ENCODE measurements around the gene HERC2. TPM values are rescaled to one million over a fixed set of nuclear protein-coding genes. Genes with fewer than 3 reads are reported as not detected.
"Not testable (repeated sequence)": the region's sequence is repeated elsewhere in the genome, so short reads cannot be mapped to it uniquely, and the experiment has no call there.

The HERC2 gene
- total RNA-seq, 2 donors from 2014 or later, result 36.7 to 42.9 TPM

DNA sequence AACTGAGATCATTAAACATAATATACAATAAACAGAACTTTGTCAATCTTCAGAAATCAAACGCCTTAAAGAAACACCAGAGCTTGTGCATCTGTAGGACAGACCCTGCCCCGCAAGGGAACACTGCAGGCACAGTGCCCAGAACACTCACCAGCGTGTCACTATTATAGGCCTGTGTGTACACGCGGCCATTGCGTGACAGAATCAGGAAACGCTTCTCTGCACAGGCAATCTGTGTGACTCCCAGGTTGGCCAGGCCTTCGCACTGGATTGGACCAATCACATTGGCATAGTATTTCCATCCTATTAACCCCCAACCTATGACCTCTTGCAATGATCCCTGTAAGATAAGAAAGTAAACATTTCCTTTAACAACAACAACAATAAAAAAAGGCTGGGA is 52.9 kb downstream of the HERC2 start:
- Mint-ChIP-seq H3K27me3 (ENCODE audit: low read depth) (no peaks in the 10 kb centered on the region), H3K9me3 (no peaks in the 10 kb centered on the region), H3K27ac (no peak overlapping the region), H3K4me3 (no peak overlapping the region), H3K4me1 (ENCODE audit: low read depth) (no peaks in the 10 kb centered on the region), H3K36me3 (ENCODE audit: insufficient read depth in 2 of 2) (peaks cover 4 to 21% of the 10 kb centered on the region in 2 donors)
- ATAC-seq (replicated peaks in 1 of 2) (no peak), DNase-seq (no peak)

DNA sequence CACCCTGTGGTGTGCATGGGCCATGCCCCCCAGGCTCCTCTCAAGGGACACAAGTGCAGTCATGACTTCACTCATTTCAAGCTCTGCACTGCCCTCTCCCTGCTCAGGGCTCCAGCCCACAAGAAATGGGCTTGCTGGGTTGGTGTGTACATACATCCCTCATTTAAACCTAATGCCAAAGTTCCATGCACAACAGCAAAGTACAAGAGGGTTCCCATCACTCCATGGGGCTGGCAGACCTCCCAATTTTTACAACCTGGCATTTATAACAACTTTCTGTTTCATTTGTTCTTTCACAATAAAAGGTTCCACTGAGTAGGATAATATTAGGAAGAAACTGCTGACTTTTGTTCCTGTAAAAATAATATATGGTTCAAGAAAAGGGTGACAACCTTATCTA is 54.3 kb downstream of the HERC2 start:
- Mint-ChIP-seq H3K4me1 (ENCODE audit: low read depth) (no peaks in the 10 kb centered on the region), H3K27ac (no peak overlapping the region), H3K27me3 (ENCODE audit: low read depth) (no peaks in the 10 kb centered on the region), H3K9me3 (no peaks in the 10 kb centered on the region), H3K36me3 (ENCODE audit: insufficient read depth in 2 of 2) (peaks cover 4 to 22% of the 10 kb centered on the region in 2 donors), H3K4me3 (no peak overlapping the region)
- DNase-seq (no peak), ATAC-seq (replicated peaks in 1 of 2) (no peak)

DNA sequence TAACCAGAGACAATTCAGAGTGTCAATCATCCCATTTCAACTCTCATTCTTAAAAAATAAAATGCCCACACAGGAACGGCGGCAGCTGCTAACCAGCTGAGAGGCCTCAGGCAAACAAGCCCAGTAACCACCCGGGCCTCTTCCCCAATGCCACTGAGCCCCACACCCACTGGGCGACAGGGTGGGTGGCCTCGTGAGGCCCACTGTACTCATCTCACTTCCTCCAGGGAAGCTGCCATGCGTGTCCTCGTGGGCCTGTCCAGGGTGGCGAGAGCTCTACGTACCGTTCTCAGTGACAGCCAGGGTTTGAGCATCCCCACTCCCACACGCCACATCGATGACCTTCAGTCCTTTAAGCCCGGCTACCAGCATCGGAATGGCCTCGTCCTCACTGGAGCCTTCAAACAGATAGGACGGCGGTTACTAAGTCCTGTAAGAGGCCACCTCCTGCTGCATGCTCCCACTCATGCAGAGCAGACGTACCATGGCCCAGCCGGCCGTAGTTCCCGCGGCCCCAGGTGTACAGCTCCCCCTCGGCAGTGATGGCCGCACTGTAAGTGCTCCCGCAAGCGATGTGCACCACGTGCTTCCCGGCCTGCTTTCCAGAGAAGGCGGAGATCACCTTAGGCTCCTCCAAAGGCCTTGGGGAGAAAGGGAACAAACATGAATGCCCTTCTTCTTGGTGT is 56.5 kb downstream of the HERC2 start:
- Mint-ChIP-seq H3K36me3 (ENCODE audit: insufficient read depth in 2 of 2) (peaks cover 4 to 28% of the 10 kb centered on the region in 2 donors), H3K4me1 (ENCODE audit: low read depth) (no peaks in the 10 kb centered on the region), H3K27ac (no peak overlapping the region), H3K27me3 (ENCODE audit: low read depth) (no peaks in the 10 kb centered on the region), H3K9me3 (no peaks in the 10 kb centered on the region), H3K4me3 (no peak overlapping the region)
- no peak for ATAC-seq (replicated peaks in 1 of 2)
- no peak for DNase-seq

DNA sequence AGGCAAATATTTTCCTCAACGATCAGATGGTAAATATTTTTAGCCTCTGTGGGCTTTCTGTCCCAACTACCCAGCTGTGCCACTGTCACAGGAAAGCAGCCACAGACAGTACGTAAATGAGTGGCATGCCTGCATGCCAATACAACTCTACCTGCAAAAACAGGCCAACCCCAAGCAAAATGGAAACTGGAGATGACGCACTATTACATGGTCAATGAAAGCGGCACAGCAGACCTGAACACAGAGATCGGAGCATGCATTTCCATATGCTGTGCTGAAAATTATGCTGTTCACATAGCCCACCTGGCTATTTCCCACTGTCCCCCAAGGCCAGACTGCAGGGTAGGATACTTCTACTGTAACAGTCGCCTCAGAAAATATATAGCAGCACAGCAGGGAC is 57.8 kb downstream of the HERC2 start:
- DNase-seq, result no peak
- ATAC-seq (replicated peaks in 1 of 2), result no peak
- H3K4me3 Mint-ChIP-seq, result no peak overlapping the region
- H3K4me1 Mint-ChIP-seq (ENCODE audit: low read depth), result no peaks in the 10 kb centered on the region
- no peak overlapping the region for H3K27ac Mint-ChIP-seq
- H3K9me3 Mint-ChIP-seq, result no peaks in the 10 kb centered on the region
- H3K36me3 Mint-ChIP-seq (ENCODE audit: insufficient read depth in 2 of 2), result peaks cover 4 to 26% of the 10 kb centered on the region in 2 donors
- no peaks in the 10 kb centered on the region for H3K27me3 Mint-ChIP-seq (ENCODE audit: low read depth)

DNA sequence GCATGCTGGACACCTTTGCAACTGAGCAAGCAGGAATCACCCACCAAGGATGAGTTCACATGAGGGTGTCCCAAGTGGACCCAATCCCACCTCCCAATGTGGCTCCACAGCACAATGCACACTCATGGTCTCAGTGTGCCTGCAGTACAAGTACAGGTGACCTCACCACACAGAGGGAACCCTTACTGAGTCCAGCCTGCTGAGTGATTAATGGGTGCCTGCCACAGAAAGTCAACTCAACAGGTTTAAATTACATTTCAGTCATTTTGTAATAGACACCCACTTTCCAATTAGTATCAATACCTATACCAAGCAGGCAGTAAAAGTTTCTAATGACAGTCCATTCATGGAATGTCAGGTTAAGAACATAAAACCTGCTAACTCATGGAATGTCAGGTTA is 59.5 kb downstream of the HERC2 start:
- H3K36me3 Mint-ChIP-seq (ENCODE audit: insufficient read depth in 2 of 2), result peaks cover 5 to 18% of the 10 kb centered on the region in 2 donors
- no peak for DNase-seq
- H3K4me3 Mint-ChIP-seq, result no peak overlapping the region
- H3K9me3 Mint-ChIP-seq, result no peaks in the 10 kb centered on the region
- no peaks in the 10 kb centered on the region for H3K27me3 Mint-ChIP-seq (ENCODE audit: low read depth)
- H3K4me1 Mint-ChIP-seq (ENCODE audit: low read depth), result no peaks in the 10 kb centered on the region
- no peak for ATAC-seq (replicated peaks in 1 of 2)
- no peak overlapping the region for H3K27ac Mint-ChIP-seq

DNA sequence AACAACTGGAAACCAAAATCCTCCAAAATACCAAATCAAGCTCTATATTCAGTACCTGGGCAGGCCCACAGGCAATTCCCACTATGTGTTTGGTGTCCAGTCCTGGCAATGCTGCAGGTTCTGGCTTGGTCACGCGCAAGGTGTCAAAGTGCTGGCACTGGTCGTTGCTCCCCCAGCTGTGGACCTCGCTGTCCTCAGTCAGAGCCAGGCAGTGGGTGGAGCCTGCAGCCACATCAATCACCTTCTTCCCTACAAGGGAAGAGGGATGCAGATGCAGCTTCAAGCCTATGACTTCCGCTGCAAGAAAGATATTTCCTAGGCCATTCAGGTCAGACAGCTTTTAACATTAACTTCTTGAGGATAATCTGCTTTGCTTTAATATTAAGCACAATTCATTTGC is 61.3 kb downstream of the HERC2 start:
- H3K4me3 Mint-ChIP-seq, result no peak overlapping the region
- ATAC-seq (replicated peaks in 1 of 2) (no peak), DNase-seq (no peak)
- no peaks in the 10 kb centered on the region for H3K4me1 Mint-ChIP-seq (ENCODE audit: low read depth)
- H3K27me3 Mint-ChIP-seq (ENCODE audit: low read depth), result no peaks in the 10 kb centered on the region
- no peaks in the 10 kb centered on the region for H3K9me3 Mint-ChIP-seq
- H3K36me3 Mint-ChIP-seq (ENCODE audit: insufficient read depth in 2 of 2), result peaks cover 6 to 17% of the 10 kb centered on the region in 2 donors
- no peak overlapping the region for H3K27ac Mint-ChIP-seq

DNA sequence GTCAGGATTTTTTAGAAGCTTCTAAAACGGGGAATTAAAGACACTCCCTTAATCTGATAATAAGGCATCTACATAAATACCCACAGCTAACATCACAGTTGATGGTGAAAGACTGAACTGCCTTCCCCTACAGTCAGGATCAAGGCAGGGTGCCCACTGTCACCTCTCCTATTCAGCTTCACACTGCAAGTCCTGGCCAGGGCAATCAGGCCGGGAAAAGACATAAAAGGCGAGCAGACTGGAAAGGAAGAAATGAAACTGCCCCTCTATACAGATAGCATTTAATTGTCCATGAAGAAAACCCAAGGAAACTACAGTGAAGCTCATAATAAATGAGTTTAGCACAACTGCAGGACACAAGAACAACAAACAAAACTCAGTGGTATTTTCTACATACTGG is 61.7 kb downstream of the HERC2 start:
- Mint-ChIP-seq H3K4me1 (ENCODE audit: low read depth) (no peaks in the 10 kb centered on the region), H3K4me3 (no peak overlapping the region), H3K27ac (no peak overlapping the region), H3K9me3 (no peaks in the 10 kb centered on the region), H3K27me3 (ENCODE audit: low read depth) (no peaks in the 10 kb centered on the region), H3K36me3 (ENCODE audit: insufficient read depth in 2 of 2) (peaks cover 6 to 18% of the 10 kb centered on the region in 2 donors)
- no peak for DNase-seq
- ATAC-seq (replicated peaks in 1 of 2), result no peak

DNA sequence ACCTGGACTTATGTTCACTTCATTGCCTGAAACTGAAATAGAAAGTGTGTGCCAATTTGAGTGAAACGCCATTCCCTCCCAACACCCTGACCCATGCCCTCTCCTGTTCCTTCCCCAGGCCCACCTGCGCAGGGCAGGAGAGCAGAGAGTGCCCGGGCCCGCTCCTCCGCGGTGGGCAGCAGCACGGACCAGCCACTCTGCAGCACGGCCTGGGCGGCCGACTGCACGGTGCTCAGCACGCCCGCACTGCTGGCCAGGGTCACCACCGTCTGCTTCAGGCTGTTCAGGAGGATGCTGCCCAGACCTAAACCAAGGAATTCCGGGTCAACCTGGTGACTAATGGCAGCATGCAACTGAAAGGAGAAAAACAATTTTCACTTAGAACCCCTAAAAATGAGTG is 66.0 kb downstream of the HERC2 start:
- H3K4me1 Mint-ChIP-seq (ENCODE audit: low read depth), result no peaks in the 10 kb centered on the region
- H3K27me3 Mint-ChIP-seq (ENCODE audit: low read depth), result no peaks in the 10 kb centered on the region
- no peak for DNase-seq
- no peak overlapping the region for H3K4me3 Mint-ChIP-seq
- peaks cover 5 to 24% of the 10 kb centered on the region in 2 donors for H3K36me3 Mint-ChIP-seq (ENCODE audit: insufficient read depth in 2 of 2)
- H3K27ac Mint-ChIP-seq, result no peak overlapping the region
- no peaks in the 10 kb centered on the region for H3K9me3 Mint-ChIP-seq
- no peak for ATAC-seq (replicated peaks in 1 of 2)

DNA sequence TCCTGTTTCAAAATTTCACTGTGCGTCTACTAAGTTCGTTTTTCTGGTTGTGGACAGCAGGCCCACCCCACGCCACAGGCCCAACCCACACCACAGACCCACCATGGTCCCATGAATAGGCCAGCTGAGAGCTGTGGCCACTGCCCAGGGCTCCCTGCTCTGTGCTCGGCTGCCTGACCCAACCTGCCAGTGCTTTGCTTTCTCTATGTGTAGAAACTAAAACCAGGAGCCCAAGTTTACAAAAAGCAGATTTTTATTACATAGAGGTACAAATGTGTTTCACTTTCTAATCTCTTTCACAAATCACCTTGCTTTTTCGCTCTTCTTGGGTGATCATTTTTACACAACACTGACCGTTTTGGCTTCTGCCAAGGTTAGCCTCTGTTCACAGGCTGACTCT is 69.1 kb downstream of the HERC2 start:
- H3K27me3 Mint-ChIP-seq (ENCODE audit: low read depth), result no peaks in the 10 kb centered on the region
- DNase-seq, result no peak
- peaks cover 0 to 5% of the 10 kb centered on the region in 2 donors for H3K9me3 Mint-ChIP-seq
- H3K4me1 Mint-ChIP-seq (ENCODE audit: low read depth), result no peaks in the 10 kb centered on the region
- H3K27ac Mint-ChIP-seq, result no peak overlapping the region
- H3K36me3 Mint-ChIP-seq (ENCODE audit: insufficient read depth in 2 of 2), result peaks cover 8 to 33% of the 10 kb centered on the region in 2 donors
- ATAC-seq (replicated peaks in 1 of 2), result no peak
- H3K4me3 Mint-ChIP-seq, result no peak overlapping the region

DNA sequence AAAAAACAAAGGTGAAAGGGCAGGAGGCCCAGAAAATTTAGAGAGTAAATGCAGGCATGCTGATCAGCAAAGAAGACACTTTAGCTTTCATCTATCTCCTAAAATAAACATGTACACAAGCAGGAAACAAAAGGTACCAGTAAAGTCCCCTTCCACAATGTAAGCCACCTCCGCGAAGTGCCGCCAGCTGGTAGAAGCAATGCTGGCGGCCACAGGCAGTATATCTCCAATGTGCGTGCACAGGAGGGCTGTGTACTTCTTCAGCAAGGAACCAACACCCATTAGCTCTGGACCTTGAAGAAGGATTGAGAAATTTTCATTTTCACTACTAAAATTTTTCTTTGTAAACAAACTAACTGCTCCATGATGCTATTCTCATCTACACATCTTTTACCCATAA is 75.4 kb downstream of the HERC2 start:
- no peaks in the 10 kb centered on the region for H3K27me3 Mint-ChIP-seq (ENCODE audit: low read depth)
- DNase-seq (no peak), ATAC-seq (replicated peaks in 1 of 2) (no peak)
- no peak overlapping the region for H3K27ac Mint-ChIP-seq
- peaks cover 14 to 45% of the 10 kb centered on the region in 2 donors for H3K36me3 Mint-ChIP-seq (ENCODE audit: insufficient read depth in 2 of 2)
- no peaks in the 10 kb centered on the region for H3K4me1 Mint-ChIP-seq (ENCODE audit: low read depth)
- H3K4me3 Mint-ChIP-seq, result no peak overlapping the region
- H3K9me3 Mint-ChIP-seq, result peaks cover 0 to 5% of the 10 kb centered on the region in 2 donors

DNA sequence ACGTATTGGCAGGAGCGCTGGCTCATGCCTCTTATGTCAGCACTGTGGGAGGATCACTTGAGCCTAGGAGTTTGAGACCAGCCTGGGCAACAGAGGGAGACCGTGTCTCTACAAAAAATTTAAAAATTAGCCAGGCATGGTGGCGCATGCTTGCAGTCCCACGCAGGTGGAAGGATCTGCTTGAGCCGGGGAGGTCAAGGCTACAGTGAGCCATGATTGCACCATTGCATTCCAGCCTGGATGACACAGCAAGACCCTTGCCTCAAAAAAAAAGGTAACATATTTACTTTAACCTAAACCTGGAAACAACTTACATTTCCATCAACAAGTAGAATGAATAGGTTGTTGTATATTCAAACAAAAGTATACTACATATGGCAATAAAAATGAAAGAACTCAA is 78.1 kb downstream of the HERC2 start:
- DNase-seq (no peak), ATAC-seq (replicated peaks in 1 of 2) (no peak)
- Mint-ChIP-seq H3K9me3 (no peaks in the 10 kb centered on the region), H3K4me3 (no peak overlapping the region), H3K27ac (no peak overlapping the region), H3K27me3 (ENCODE audit: low read depth) (no peaks in the 10 kb centered on the region), H3K4me1 (ENCODE audit: low read depth) (no peaks in the 10 kb centered on the region), H3K36me3 (ENCODE audit: insufficient read depth in 2 of 2) (peaks cover 11 to 44% of the 10 kb centered on the region in 2 donors)

DNA sequence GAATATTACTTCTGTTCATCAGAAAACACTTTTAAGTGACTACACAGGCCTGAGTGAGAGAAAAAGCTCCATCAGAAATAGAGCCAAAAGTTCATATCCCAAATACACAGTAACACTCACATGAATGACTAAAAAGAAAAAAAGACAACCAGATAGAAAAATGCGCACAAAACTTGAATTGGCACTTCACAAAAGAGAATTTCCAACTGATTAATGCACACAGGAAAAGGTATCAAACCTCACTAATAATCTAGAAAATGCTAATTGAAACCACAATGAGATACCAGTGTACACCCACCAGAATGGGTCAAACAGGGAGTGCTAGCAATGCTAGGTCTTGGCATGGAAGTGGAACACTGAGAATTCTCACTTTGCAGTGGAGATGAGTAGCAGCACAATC is 78.6 kb downstream of the HERC2 start:
- H3K9me3 Mint-ChIP-seq, result no peaks in the 10 kb centered on the region
- no peaks in the 10 kb centered on the region for H3K4me1 Mint-ChIP-seq (ENCODE audit: low read depth)
- peaks cover 11 to 42% of the 10 kb centered on the region in 2 donors for H3K36me3 Mint-ChIP-seq (ENCODE audit: insufficient read depth in 2 of 2)
- DNase-seq (no peak), ATAC-seq (replicated peaks in 1 of 2) (no peak)
- no peaks in the 10 kb centered on the region for H3K27me3 Mint-ChIP-seq (ENCODE audit: low read depth)
- no peak overlapping the region for H3K4me3 Mint-ChIP-seq
- no peak overlapping the region for H3K27ac Mint-ChIP-seq

DNA sequence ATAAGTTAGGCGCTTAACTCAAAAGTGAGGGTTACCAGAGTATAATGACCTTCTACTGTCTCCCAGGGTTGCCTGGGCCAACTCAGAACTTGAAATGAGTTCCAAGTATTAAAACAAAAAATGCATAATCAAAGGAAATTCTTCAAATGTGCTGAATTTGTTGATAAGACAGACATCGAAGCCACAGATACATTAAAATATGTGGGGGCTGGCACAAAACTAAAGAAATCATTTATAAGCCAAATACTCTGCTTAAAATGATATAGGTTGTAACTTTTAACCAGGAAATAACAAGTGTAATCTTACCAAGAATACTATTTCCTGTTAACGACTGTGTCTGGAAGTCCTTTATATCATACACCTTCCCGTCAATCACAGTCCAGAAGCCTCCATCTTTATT is 83.7 kb downstream of the HERC2 start:
- not testable (repeated sequence) for H3K4me3 Mint-ChIP-seq; DNase-seq; H3K4me1 Mint-ChIP-seq (ENCODE audit: low read depth); H3K27me3 Mint-ChIP-seq (ENCODE audit: low read depth); H3K9me3 Mint-ChIP-seq; ATAC-seq (replicated peaks in 1 of 2)
- Mint-ChIP-seq H3K36me3 (ENCODE audit: insufficient read depth in 2 of 2) (peaks cover 4 to 21% of the 10 kb centered on the region in 2 donors), H3K27ac (peak overlapping the region; percentile 70)

DNA sequence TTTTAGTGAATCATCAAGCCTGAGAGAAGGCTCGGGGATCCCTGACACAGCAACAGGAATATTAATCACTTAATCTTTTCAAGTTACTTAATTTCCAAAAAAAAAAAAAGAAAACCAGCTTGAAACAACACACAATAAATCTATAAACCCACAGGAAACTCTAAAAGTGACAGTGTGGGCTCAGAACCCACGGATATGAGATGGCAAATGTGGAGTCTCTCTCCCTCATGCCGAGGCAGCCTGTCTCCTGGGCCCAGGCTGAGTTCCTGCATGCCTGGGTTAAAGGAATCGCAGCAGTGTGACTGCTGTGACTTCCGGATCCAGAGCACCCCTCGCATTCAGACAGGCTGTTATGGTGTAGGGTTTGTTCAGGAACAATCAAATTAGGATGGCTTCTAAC is 90.2 kb downstream of the HERC2 start:
- not testable (repeated sequence) for H3K4me3 Mint-ChIP-seq; H3K27me3 Mint-ChIP-seq (ENCODE audit: low read depth); H3K9me3 Mint-ChIP-seq; H3K27ac Mint-ChIP-seq; ATAC-seq (replicated peaks in 1 of 2); H3K4me1 Mint-ChIP-seq (ENCODE audit: low read depth); DNase-seq
- peaks cover 0 to 18% of the 10 kb centered on the region in 2 donors for H3K36me3 Mint-ChIP-seq (ENCODE audit: insufficient read depth in 2 of 2)

Data from activated T-cell treated with anti-CD3 and anti-CD28 coated beads, Interleukin-2, amount 50 U/mL, for 72 hours (primary cell).